ENCODE data around the gene FEM1B.

The FEM1B gene

GRCh38 chr15:68312701-68313204, 35.2 kb downstream of the FEM1B start:
- Histone ChIP-seq H3K9me3 (ENCODE audit: insufficient read depth, low read depth, low read length) (no peaks in the 10 kb centered on the region; the same call in 1 of the 2 replicates), H3K4me3 (ENCODE audit: low read length) (no peak overlapping the region), H3K4me1 (ENCODE audit: insufficient read depth, low read length) (peaks cover 7% of the 10 kb centered on the region; the same call in 1 of the 2 replicates), H3K36me3 (ENCODE audit: insufficient read depth, low read depth, low read length) (no peaks in the 10 kb centered on the region), H3K27me3 (ENCODE audit: insufficient read depth, low read length) (no peaks in the 10 kb centered on the region), H3K9ac (ENCODE audit: low read depth, low read length) (no peak overlapping the region), H3K27ac (ENCODE audit: low read length) (no peak overlapping the region)

- Histone ChIP-seq H3K9ac (ENCODE audit: low read depth, low read length) (no peak overlapping the region), H3K36me3 (ENCODE audit: insufficient read depth, low read depth, low read length) (no peaks in the 10 kb centered on the region), H3K4me3 (ENCODE audit: low read length) (no peak overlapping the region), H3K27me3 (ENCODE audit: insufficient read depth, low read length) (no peaks in the 10 kb centered on the region), H3K9me3 (ENCODE audit: insufficient read depth, low read depth, low read length) (no peaks in the 10 kb centered on the region; the same call in 1 of the 2 replicates), H3K27ac (ENCODE audit: low read length) (no peak overlapping the region), H3K4me1 (ENCODE audit: insufficient read depth, low read length) (peaks cover 7% of the 10 kb centered on the region; the same call in 1 of the 2 replicates)
Observed at GRCh38 chr15:68313501-68314410, 36.2 kb downstream of the FEM1B start.

GRCh38 chr15:68314563-68314962, 37.0 kb downstream of the FEM1B start:
- H3K9ac ChIP-seq (ENCODE audit: low read depth, low read length), result no peak overlapping the region
- no peaks in the 10 kb centered on the region; the same call in 1 of the 2 replicates for H3K9me3 ChIP-seq (ENCODE audit: insufficient read depth, low read depth, low read length)
- peaks cover 7% of the 10 kb centered on the region; the same call in 1 of the 2 replicates for H3K4me1 ChIP-seq (ENCODE audit: insufficient read depth, low read length)
- no peak overlapping the region for H3K27ac ChIP-seq (ENCODE audit: low read length)
- no peaks in the 10 kb centered on the region for H3K36me3 ChIP-seq (ENCODE audit: insufficient read depth, low read depth, low read length)
- H3K4me3 ChIP-seq (ENCODE audit: low read length), result no peak overlapping the region
- no peaks in the 10 kb centered on the region for H3K27me3 ChIP-seq (ENCODE audit: insufficient read depth, low read length)

GRCh38 chr15:68315035-68315434, 37.5 kb downstream of the FEM1B start:
- Histone ChIP-seq H3K4me1 (ENCODE audit: insufficient read depth, low read length) (peaks cover 7% of the 10 kb centered on the region; the same call in 1 of the 2 replicates), H3K9me3 (ENCODE audit: insufficient read depth, low read depth, low read length) (no peaks in the 10 kb centered on the region; the same call in 1 of the 2 replicates), H3K27ac (ENCODE audit: low read length) (no peak overlapping the region), H3K27me3 (ENCODE audit: insufficient read depth, low read length) (no peaks in the 10 kb centered on the region), H3K36me3 (ENCODE audit: insufficient read depth, low read depth, low read length) (no peaks in the 10 kb centered on the region), H3K9ac (ENCODE audit: low read depth, low read length) (no peak overlapping the region), H3K4me3 (ENCODE audit: low read length) (no peak overlapping the region)

GRCh38 chr15:68315495-68316031, 38.0 kb downstream of the FEM1B start:
- H3K4me1 ChIP-seq (ENCODE audit: insufficient read depth, low read length), result peaks cover 7% of the 10 kb centered on the region; the same call in 1 of the 2 replicates

GRCh38 chr15:68316061-68316804, 38.7 kb downstream of the FEM1B start:
- Histone ChIP-seq H3K27me3 (ENCODE audit: insufficient read depth, low read length) (no peaks in the 10 kb centered on the region), H3K27ac (ENCODE audit: low read length) (peak overlapping the region; percentile 36), H3K4me3 (ENCODE audit: low read length) (no peak overlapping the region; the same call in 1 of the 2 replicates), H3K4me1 (ENCODE audit: insufficient read depth, low read length) (peaks cover 7% of the 10 kb centered on the region; the same call in 1 of the 2 replicates), H3K9me3 (ENCODE audit: insufficient read depth, low read depth, low read length) (no peaks in the 10 kb centered on the region; the same call in 1 of the 2 replicates), H3K36me3 (ENCODE audit: insufficient read depth, low read depth, low read length) (no peaks in the 10 kb centered on the region), H3K9ac (ENCODE audit: low read depth, low read length) (peak overlapping the region; percentile 27; the same call in 1 of the 2 replicates)

More at GRCh38 chr15:68315495-68316031, 38.0 kb downstream of the FEM1B start:
- Histone ChIP-seq H3K27me3 (ENCODE audit: insufficient read depth, low read length) (no peaks in the 10 kb centered on the region), H3K36me3 (ENCODE audit: insufficient read depth, low read depth, low read length) (no peaks in the 10 kb centered on the region), H3K9me3 (ENCODE audit: insufficient read depth, low read depth, low read length) (no peaks in the 10 kb centered on the region; the same call in 1 of the 2 replicates), H3K9ac (ENCODE audit: low read depth, low read length) (peak overlapping the region; percentile 27; the same call in 1 of the 2 replicates), H3K4me3 (ENCODE audit: low read length) (no peak overlapping the region; the same call in 1 of the 2 replicates), H3K27ac (ENCODE audit: low read length) (peak overlapping the region; percentile 36)

GRCh38 chr15:68317281-68318007, 39.9 kb downstream of the FEM1B start:
- Histone ChIP-seq H3K4me3 (ENCODE audit: low read length) (no peak overlapping the region), H3K4me1 (ENCODE audit: insufficient read depth, low read length) (peaks cover 7% of the 10 kb centered on the region; the same call in 1 of the 2 replicates), H3K27me3 (ENCODE audit: insufficient read depth, low read length) (no peaks in the 10 kb centered on the region), H3K27ac (ENCODE audit: low read length) (no peak overlapping the region), H3K9ac (ENCODE audit: low read depth, low read length) (no peak overlapping the region), H3K9me3 (ENCODE audit: insufficient read depth, low read depth, low read length) (no peaks in the 10 kb centered on the region), H3K36me3 (ENCODE audit: insufficient read depth, low read depth, low read length) (no peaks in the 10 kb centered on the region)

- no peak overlapping the region for H3K27ac ChIP-seq (ENCODE audit: low read length)
- H3K36me3 ChIP-seq (ENCODE audit: insufficient read depth, low read depth, low read length), result no peaks in the 10 kb centered on the region
- H3K9ac ChIP-seq (ENCODE audit: low read depth, low read length), result no peak overlapping the region
- H3K27me3 ChIP-seq (ENCODE audit: insufficient read depth, low read length), result no peaks in the 10 kb centered on the region
- H3K9me3 ChIP-seq (ENCODE audit: insufficient read depth, low read depth, low read length), result no peaks in the 10 kb centered on the region
- peaks cover 7% of the 10 kb centered on the region; the same call in 1 of the 2 replicates for H3K4me1 ChIP-seq (ENCODE audit: insufficient read depth, low read length)
- H3K4me3 ChIP-seq (ENCODE audit: low read length), result no peak overlapping the region
Observed at GRCh38 chr15:68318008-68318835, 40.7 kb downstream of the FEM1B start.

- Histone ChIP-seq H3K27me3 (ENCODE audit: insufficient read depth, low read length) (no peaks in the 10 kb centered on the region), H3K4me3 (ENCODE audit: low read length) (no peak overlapping the region), H3K9me3 (ENCODE audit: insufficient read depth, low read depth, low read length) (no peaks in the 10 kb centered on the region), H3K4me1 (ENCODE audit: insufficient read depth, low read length) (peaks cover 7% of the 10 kb centered on the region; the same call in 1 of the 2 replicates), H3K27ac (ENCODE audit: low read length) (no peak overlapping the region), H3K9ac (ENCODE audit: low read depth, low read length) (no peak overlapping the region), H3K36me3 (ENCODE audit: insufficient read depth, low read depth, low read length) (no peaks in the 10 kb centered on the region)
Observed at GRCh38 chr15:68318931-68319909, 41.7 kb downstream of the FEM1B start.
